ENCODE results near the gene RYR3. TPM values are rescaled to one million over a fixed set of nuclear protein-coding genes. Genes with fewer than 3 reads are reported as not detected.
A peak's percentile ranks its signal among the peaks of the same experiment; 100 is the strongest.

RYR3 gene
- total RNA-seq, 2 donors from 2014 or later = 9.9 to 40.1 TPM

DNA sequence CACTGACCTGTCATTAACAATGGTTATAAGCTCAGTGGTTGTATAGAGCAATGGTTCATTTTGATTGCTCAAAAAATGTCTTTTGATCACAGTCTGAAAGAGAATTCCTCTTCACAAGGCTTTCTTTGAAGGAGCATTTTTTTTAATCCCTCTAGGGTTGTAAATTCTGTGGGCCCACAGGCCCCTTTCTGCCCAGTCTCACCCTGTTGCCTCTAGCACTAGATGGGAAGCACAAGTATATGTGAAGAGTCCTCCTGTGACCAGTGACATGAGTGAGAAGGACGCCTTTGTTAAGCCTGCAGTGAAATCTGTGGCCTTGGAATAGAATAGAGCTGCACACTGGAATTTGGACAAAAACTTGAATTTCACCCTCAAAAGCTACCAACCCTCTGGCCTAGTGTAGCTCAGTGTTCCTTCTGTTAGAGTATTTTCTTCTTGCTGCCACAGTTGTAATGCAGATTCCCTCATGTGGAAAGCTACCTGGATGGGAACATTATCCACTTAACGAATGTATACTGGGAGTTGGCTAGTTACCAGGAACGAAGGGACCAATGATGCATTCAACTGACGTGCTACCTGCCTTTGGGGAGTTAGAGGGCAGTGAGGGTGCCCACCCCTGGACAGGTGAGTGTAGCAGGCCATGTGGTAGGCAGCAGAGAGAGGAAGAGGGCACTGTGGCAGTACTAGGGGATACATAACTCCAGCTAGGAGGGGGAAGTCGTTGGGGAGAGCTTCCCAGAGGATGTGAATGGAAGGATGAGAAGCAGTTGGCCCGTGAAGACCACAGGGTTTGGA lies 28.3 kb upstream of the RYR3 start:
- Histone ChIP-seq H3K27ac (no peak overlapping the region), H3K4me1 (ENCODE audit: control insufficient read depth in 1 of 2, low read depth in 2 of 2) (no peaks in the 10 kb centered on the region), H3K27me3 (replicated peaks; ENCODE audit: insufficient read depth) (no peaks in the 10 kb centered on the region), H3K4me3 (no peak overlapping the region), H3K36me3 (no peaks in the 10 kb centered on the region), H3K9me3 (no peaks in the 10 kb centered on the region)
- no peak for DNase-seq (ENCODE audit: low spot score)
- TF ChIP-seq, protein P1, sequence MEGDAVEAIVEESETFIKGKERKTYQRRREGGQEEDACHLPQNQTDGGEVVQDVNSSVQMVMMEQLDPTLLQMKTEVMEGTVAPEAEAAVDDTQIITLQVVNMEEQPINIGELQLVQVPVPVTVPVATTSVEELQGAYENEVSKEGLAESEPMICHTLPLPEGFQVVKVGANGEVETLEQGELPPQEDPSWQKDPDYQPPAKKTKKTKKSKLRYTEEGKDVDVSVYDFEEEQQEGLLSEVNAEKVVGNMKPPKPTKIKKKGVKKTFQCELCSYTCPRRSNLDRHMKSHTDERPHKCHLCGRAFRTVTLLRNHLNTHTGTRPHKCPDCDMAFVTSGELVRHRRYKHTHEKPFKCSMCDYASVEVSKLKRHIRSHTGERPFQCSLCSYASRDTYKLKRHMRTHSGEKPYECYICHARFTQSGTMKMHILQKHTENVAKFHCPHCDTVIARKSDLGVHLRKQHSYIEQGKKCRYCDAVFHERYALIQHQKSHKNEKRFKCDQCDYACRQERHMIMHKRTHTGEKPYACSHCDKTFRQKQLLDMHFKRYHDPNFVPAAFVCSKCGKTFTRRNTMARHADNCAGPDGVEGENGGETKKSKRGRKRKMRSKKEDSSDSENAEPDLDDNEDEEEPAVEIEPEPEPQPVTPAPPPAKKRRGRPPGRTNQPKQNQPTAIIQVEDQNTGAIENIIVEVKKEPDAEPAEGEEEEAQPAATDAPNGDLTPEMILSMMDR (IDR thresholded peaks at IDR 0.05) = no peak
- no peak for ATAC-seq (ENCODE audit: insufficient number of reproducible peaks, low FRiP score, low read depth)

DNA sequence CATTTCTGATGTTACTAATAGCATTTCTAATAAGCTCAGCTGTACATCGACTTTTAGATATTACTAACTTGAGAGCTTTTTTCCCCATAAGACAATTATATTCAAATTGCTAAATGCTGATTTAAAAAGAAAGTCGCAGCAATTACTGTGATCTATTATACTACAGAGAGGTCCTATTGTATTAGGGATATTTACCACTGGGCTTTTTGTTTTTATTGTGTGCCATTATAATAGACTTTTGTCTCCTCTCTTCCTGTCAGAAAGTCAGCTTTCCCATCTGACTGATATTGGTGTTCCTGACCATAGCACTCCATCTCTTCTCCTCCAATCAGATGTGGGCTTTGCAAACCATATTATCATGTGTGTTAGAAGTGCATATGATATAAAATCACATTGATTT lies 27.2 kb upstream of the RYR3 start:
- H3K36me3 ChIP-seq = no peaks in the 10 kb centered on the region
- TF ChIP-seq, protein P1 (IDR thresholded peaks at IDR 0.05) = no peak
- ATAC-seq (ENCODE audit: insufficient number of reproducible peaks, low FRiP score, low read depth) (no peak), DNase-seq (ENCODE audit: low spot score) (no peak)
- no peak overlapping the region for H3K4me3 ChIP-seq
- no peak overlapping the region for H3K27ac ChIP-seq
- H3K4me1 ChIP-seq (ENCODE audit: control insufficient read depth in 1 of 2, low read depth in 2 of 2) = no peaks in the 10 kb centered on the region
- no peaks in the 10 kb centered on the region for H3K27me3 ChIP-seq (replicated peaks; ENCODE audit: insufficient read depth)
- H3K9me3 ChIP-seq = no peaks in the 10 kb centered on the region

GRCh38 chr15:33284336-33284735 lies 26.4 kb upstream of the RYR3 start:
- TF ChIP-seq, protein P1 (IDR thresholded peaks at IDR 0.05) = no peak
- ATAC-seq (ENCODE audit: insufficient number of reproducible peaks, low FRiP score, low read depth) (no peak), DNase-seq (ENCODE audit: low spot score) (no peak)
- Histone ChIP-seq H3K9me3 (no peaks in the 10 kb centered on the region), H3K36me3 (no peaks in the 10 kb centered on the region), H3K27me3 (replicated peaks; ENCODE audit: insufficient read depth) (no peaks in the 10 kb centered on the region), H3K4me3 (no peak overlapping the region), H3K27ac (no peak overlapping the region), H3K4me1 (ENCODE audit: control insufficient read depth in 1 of 2, low read depth in 2 of 2) (no peaks in the 10 kb centered on the region)

DNA sequence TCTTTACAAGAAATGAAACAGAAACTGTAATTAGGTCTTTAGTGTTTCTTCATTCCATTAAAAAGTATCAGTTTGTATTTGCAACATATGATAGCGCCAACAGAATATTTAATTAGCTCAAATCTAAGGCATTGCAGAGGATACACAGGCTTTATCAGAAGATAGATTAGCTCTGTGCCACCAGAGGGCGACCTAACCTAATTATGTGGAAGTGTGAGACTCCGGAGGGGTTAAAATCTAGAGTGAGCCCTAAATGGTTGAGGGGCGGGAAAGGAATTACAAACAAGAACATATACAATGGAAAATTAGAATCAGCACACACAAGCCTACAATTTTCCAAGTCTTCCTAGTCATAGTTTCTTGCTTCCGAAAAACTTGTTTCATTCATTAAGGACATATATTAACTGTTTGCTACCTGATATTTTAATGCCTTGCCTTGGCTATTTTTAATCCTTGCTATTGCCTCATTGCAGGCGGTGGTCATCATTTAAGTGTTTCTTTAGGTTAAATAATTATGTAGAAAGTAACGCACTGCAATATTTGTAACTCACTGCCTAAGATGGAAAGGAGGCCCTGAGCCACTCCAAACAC lies 18.0 kb upstream of the RYR3 start:
- peak; percentile 56 for ATAC-seq (ENCODE audit: insufficient number of reproducible peaks, low FRiP score, low read depth)
- H3K9me3 ChIP-seq = no peaks in the 10 kb centered on the region
- peak overlapping the region in 1 of 2 donors; percentile 1 for H3K27ac ChIP-seq
- DNase-seq (ENCODE audit: low spot score) = no peak
- no peaks in the 10 kb centered on the region for H3K27me3 ChIP-seq (replicated peaks; ENCODE audit: insufficient read depth)
- peaks cover 0 to 14% of the 10 kb centered on the region in 2 donors for H3K4me1 ChIP-seq (ENCODE audit: control insufficient read depth in 1 of 2, low read depth in 2 of 2)
- H3K4me3 ChIP-seq = peak overlapping the region; percentile 62
- H3K36me3 ChIP-seq = no peaks in the 10 kb centered on the region
- TF ChIP-seq, protein P1 (IDR thresholded peaks at IDR 0.05) = peak; percentile 64

GRCh38 chr15:33293713-33294334 lies 16.9 kb upstream of the RYR3 start:
- Histone ChIP-seq H3K9me3 (no peaks in the 10 kb centered on the region), H3K27me3 (replicated peaks; ENCODE audit: insufficient read depth) (no peaks in the 10 kb centered on the region), H3K4me3 (peak overlapping the region; percentile 62), H3K4me1 (ENCODE audit: control insufficient read depth in 1 of 2, low read depth in 2 of 2) (peaks cover 0 to 14% of the 10 kb centered on the region in 2 donors), H3K27ac (peak overlapping the region; percentile 1 to 35), H3K36me3 (no peaks in the 10 kb centered on the region)
- DNase-seq (ENCODE audit: low spot score) (no peak), ATAC-seq (ENCODE audit: insufficient number of reproducible peaks, low FRiP score, low read depth) (no peak)
- TF ChIP-seq, protein P1 (IDR thresholded peaks at IDR 0.05) = no peak

Data from thoracic aorta (tissue), 2 donors.